Pons (tissue), 1 donor: ENCODE measurements around the gene HOXC4.
A peak's percentile ranks its signal among the peaks of the same experiment; 100 is the strongest.

Experiments used
- DNase-seq: peaks from one replicate; pipeline ENCODE4 v3.0.0-alpha.2; 2016; ENCODE audit warnings: low spot score

The HOXC4 gene

GRCh38 chr12:54016051-54016450 lies 37.6 kb upstream of the HOXC4 start:
- DNase-seq = no peak

- DNase-seq = no peak
Observed at GRCh38 chr12:54016478-54016964, 37.1 kb upstream of the HOXC4 start.

- no peak for DNase-seq
Observed at GRCh38 chr12:54017027-54017788, 36.4 kb upstream of the HOXC4 start.

- DNase-seq = peak; percentile 42
Observed at GRCh38 chr12:54017878-54018467, 35.7 kb upstream of the HOXC4 start.

- DNase-seq = no peak
Observed at GRCh38 chr12:54018468-54018984, 35.1 kb upstream of the HOXC4 start.

GRCh38 chr12:54019091-54019811 lies 34.4 kb upstream of the HOXC4 start:
- no peak for DNase-seq

- DNase-seq = no peak
Observed at GRCh38 chr12:54019924-54020590, 33.6 kb upstream of the HOXC4 start.

- DNase-seq = no peak
Observed at GRCh38 chr12:54020591-54021405, 32.8 kb upstream of the HOXC4 start.

- DNase-seq = no peak
Observed at GRCh38 chr12:54021432-54022013, 32.1 kb upstream of the HOXC4 start.

- no peak for DNase-seq
Observed at GRCh38 chr12:54022960-54023884, 30.4 kb upstream of the HOXC4 start.

GRCh38 chr12:54024127-54024526 lies 29.5 kb upstream of the HOXC4 start:
- no peak for DNase-seq

GRCh38 chr12:54024581-54025305 lies 28.9 kb upstream of the HOXC4 start:
- no peak for DNase-seq

- no peak for DNase-seq
Observed at GRCh38 chr12:54025499-54026405, 27.9 kb upstream of the HOXC4 start.

GRCh38 chr12:54026640-54027441 lies 26.8 kb upstream of the HOXC4 start:
- DNase-seq = no peak

GRCh38 chr12:54027442-54027786 lies 26.2 kb upstream of the HOXC4 start:
- DNase-seq = no peak

GRCh38 chr12:54028314-54029201 lies 25.1 kb upstream of the HOXC4 start, which contains the start of gene HOXC6:
Gene HOXC6, plus strand, starts transcription at chr12:54028440. Its CDS starts 82 bp downstream, at chr12:54028522.
- DNase-seq = peak; percentile 14
